HG03342 (cell line): Measurements from ENCODE around the gene LURAP1L.
A peak's percentile ranks its signal among the peaks of the same experiment; 100 is the strongest.

ENCODE experiments used
- ATAC-seq: cut with Tn5 transposase; IDR thresholded peaks from one replicate; pipeline ENCODE4 v1.9.1; 2021; ENCODE audit warnings: mild to moderate bottlenecking, moderate library complexity; ENCODE audit not compliant: unreplicated experiment

LURAP1L gene

DNA sequence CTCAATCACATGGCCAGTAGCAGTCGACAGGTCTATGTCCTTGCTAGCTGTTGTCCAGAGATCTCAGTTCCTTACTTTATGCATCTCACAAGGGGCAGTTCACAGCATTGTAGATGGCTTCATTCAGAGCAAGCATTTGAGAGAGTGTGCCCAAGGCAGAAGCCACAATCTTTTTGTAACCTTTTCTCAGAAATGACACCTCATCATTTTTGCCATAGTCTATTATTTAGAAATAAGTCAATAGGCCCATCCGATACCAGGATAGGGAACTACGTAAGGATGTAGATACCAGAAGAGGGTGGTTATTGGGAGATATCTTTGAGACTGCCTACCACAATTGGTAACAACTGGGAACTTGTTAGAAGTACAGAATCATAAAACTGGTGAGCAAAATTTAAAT, 37.1 kb downstream of the LURAP1L start:
- ATAC-seq, result no peak

DNA sequence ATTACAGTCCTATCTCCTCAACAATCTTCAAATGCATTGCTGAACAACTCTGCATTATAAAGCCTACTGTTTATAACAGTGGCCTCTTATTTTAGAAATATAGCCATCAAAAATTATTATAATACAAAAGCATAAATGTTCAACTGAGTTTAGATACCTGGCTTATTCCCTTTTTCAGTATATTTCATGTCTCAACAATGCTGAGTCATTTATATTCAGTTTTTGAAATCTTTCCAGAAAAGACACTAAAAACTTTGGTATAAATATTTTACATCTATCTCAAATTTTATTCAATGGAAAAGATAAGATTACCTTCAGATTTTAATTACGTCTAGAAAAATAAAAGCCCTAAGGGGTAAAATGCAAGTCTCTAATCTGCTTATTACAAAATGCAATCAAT, 37.9 kb downstream of the LURAP1L start:
- ATAC-seq, result no peak

DNA sequence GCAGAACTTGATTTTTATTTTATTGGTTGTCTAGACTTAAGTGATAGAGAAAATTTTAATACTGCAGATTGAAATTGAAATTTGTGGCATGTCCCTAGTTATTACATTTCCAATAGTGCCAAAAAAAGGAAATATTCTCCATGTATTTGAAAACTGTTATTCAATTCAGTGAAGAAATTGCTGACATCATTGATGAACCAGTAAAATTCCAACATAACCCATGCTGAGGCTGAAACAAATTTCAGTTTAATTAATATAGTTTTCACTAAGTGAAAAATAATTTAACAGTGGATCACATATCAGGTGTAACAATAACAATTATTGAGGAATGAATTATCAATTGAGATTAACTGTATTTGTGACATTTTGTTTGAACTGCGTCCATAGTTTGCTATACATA, 38.7 kb downstream of the LURAP1L start:
- no peak for ATAC-seq

DNA sequence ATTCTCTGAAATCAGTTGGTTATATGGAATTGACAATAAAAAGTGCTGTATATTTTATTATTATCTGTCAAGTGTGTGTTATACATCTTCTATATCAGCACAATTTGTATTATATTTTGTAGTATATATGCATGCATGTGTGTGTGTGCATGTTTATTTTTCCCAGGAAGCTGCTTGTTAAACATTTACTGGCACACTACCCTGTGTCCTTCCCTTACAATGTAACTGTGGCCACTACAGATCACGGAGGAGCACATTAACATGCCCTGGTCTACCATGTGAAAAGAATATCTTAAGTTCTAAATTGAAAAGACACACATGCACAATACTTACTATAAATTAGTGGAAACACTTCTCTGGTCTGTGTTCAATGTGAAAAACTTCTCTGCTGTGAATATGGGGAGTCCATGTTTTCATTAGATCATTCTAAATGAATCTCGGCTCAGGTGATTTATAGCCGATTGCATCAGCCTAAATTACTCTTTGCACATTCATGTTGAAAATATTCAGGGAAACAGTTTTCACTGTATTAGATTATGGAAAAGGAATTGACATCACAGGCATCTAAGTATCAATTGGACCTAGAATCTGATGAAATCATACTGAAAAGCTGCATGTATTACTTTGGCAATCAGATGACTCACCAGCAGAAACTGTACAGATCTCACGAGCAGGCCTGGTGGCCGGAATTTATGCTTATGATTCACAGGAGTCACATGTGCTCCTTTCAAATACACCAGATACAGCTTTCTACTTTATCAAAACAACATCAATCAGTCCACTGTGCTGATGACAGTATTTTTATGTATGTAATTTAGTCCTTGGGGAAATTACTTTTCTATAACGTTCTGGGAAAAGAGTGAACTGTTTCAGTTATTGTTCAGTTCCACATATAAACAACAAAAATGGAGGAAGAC, 39.4 kb downstream of the LURAP1L start:
- ATAC-seq, result no peak

DNA sequence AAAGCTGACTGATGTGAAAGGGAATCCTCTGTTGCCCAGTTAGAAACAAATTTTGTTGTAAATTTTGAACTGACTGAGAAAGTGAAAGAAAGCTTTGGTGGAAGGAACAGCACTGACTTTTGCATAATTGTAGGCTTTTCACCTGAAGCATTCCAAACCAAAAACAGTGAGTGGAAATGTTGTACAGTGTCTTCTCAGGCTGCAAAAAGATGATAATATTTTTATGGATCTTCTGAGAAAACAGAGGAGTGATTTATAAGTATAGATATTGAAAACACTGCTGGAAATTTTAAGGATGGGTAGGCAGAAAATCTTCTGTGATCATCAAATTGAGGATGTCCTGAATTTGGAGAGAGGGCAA, 40.0 kb downstream of the LURAP1L start:
- ATAC-seq, result no peak

DNA sequence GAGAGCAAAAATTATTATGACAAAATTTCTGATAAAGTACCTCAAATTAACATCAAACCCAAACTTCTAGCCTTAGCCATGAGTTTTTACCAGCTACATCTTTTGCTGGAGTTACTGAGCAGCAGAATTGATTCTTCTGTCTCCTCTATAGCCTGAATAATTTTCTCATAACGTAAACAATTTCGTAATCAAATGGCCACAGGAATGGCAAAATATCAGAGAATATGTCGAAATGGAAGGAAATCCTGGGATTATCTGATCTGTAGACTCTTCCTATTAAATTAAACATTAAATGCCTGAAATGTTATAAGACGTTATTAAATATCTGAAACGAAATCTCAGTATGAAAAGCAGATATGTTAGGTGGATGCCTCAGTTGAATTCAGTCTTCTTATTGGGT, 41.1 kb downstream of the LURAP1L start:
- no peak for ATAC-seq

DNA sequence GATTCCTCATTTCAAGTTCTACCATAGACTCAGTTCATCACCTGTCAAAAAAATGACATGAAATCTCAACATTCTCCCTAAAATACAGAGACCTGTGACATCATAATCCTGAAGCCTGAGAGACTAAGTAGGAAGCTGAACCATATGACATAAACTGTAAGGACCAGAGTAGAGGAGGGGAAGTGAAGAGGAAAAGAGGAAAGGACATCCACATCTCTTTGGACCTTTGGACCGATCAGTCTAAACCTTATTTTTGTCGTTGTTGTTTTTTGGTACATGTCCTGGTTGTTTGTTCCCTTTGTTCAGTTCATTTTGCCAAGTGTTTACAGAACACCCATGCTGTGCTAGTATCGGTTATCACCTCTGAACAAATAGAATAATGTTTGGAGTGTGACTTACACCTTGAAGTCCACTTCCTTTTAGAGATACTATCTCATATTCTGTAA, 41.9 kb downstream of the LURAP1L start:
- ATAC-seq, result no peak

DNA sequence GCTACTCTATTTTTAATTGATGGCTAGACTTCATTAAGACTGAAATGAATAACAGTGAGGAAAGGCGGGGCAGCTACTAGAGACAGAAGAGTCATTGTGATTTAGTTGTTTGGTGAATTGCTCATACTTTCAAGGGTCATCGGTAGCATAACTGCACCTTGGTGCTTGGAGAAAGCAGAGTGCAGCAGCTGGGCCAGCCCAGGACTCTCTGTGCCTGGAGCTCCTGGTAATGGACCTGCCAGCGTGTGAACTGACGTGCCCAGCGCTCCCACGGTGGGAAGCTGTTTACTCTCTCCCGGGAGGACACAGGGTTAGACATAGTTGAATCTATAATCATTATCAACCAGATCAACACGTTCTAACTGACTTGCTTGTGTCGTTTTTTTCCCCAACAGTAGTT, 42.9 kb downstream of the LURAP1L start:
- ATAC-seq, result no peak

DNA sequence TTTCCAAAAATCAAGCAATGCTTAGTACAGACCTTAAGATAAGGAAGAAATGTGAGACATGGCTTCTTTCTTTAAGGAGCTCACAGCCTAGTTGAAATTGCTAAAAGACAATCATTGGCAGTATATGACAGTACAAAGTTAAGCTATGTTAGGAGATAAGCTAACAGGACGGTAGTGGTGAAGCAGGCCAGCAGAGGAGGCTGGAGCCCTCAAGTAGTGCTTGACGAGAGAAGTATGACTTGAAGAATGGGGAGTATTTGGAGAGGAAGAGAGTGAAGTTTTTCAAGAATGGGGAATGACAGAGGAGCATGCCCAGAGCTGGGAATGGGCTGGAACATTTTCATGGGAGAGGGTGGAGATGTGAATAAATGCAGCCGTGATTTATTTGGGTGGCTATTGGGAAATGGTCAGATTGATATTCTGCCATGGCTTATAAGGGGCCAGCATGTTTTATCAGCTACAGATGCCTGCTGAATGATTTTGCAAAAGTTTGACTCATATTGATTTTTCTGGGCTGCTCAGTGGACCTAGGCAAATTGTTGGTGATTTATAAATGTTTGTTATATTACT, 43.7 kb downstream of the LURAP1L start:
- no peak for ATAC-seq

DNA sequence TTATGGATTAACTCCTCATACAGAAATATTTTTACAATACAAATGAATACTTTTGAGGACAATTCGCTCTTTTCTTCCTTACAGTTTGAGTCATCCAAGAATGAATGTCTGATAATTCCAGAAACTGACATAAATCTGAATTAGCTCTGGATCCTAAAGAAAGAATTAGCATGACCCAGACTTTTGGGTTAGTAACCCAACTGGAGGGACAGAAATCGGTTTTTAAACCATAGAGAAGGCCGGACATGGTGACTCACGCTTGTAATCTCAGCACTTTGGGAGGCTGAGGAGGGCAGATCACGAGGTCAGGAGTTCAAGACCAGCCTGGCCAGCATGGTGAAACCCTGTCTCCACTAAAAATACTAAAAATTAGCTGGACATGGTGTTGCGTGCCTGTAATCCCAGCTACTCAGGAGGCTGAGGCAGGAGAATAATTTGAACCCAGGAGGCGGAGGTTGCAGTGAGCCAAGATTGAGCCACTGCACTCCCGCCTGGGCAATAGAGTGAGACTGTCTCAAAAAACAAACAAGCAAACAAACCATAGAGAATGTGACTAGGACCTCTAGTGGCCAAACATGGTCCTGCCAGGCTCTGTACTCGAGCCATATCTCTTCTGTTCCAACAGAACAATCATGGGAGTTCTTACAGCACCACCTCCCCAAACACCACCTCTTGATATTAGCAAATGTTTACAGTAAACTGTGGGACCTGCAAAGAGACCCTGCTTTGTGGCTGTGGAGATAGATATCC, 44.8 kb downstream of the LURAP1L start:
- peak; percentile 59 for ATAC-seq

DNA sequence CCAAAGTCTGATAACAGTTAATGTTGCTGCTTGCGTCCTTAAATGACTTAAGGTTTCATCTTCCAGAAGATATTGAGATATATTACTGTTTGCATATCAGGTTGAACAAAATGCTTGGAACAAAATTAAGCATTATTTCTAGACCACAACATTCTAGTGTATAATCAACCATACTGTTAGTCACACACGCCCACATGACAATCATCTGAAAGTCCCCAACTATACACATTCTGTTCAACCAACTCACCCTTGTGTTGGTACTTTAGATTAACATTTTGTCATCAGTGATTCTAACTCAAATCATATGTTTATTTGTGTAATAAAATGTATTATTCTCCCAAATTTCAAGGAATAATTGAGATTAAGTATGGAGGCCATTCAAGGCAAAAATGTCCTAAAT, 47.3 kb downstream of the LURAP1L start:
- no peak for ATAC-seq

DNA sequence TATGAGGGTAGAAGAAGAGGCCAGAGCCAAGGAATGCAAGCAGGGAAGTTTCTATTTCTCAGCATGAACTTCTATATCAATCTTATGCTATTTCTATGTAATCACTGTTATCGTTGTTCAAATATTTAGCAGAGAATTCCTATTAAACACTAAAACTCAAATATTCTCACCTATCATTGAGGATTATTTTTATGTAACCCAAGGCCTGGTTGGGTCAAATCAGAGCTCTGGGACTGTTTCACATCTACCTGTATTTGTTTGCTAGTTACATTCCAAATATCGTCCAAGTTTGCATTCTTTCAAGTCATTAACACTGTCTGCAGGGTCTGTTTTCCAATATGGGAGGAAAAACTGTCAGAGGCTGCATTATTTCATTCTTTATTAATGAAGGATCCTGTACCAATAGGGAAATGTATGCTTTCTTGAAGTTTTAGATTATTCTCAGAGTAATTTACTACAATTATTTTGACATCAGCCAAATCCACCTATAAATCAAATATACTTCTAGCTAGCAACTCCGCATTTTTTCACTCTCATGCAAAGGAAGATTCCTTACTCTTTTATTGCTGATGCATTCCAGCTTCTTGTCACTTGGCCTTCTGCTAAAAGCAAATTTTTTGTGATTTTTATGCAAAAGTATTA, 52.2 kb downstream of the LURAP1L start:
- ATAC-seq, result no peak

DNA sequence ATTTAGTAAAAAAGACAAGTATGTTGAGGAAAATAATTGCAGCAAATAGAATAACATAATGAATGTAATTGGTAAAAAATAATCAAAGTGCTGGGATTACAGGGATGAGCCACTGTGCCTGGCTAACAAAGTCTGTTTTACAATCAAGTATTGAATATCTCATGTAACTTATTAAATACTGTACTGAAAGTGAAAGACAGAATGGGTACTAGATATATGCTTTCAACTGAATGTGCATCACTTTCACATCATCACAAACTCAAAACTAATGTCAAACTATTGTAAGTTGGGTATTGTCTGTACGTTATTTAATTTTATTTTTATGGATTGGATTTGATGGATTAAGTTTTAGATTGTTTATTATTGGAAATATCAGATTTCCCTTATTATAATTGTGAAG, 58.9 kb downstream of the LURAP1L start:
- ATAC-seq, result no peak

DNA sequence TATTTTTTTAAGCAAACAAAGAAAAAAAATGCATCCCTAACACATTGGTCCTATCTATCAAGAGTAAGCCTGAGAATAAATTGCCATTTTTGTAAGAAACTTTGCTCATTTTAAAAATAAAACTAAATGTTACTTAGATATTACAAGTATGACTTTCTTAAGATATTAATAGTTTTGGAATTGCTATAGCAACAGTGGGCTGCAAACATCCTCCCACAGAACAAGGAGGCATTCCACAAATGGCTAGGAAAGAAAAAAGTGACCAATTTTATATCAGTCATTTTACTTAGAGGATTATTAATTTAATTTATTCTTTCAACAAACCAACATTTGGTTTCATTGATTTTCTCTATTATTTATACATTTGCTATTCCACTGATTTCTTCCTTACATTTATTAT, 63.7 kb downstream of the LURAP1L start:
- no peak for ATAC-seq

DNA sequence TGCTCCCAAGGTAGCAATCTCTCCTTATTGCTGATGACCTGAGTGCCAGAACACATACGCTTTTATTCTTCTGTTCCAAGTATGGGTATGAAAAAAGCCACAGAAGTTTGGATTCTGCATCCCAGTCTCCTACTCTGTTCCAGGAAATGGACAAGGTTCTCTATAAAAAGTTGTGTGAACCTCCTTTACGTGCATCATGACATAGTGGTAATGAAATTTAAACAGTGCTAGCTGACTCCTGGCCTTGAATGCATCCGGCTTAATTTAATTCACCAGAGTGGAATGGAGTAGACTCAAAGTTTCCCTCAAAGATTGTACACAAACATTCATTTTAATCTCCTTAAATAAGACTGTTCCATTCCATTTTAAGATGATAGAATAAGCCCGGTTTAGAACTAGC, 68.9 kb downstream of the LURAP1L start:
- no peak for ATAC-seq

DNA sequence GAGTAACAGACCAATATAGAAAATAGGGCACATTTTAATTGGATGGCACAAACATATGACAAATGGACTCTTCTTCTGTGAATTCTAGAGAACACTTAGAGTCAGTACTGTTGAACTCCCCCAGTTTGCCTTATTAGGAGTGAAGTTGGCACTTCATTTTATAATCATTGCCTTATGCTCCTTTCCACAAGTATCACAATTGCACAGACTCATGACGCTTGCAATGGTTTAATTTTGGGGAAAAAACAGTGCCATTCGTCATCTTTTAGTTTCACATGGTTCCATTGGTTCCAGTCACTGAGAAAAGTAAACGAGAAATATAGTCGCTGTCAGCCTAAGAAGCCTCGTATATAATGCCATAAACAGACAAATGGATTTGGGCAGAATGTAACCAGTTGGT, 71.2 kb downstream of the LURAP1L start:
- ATAC-seq, result no peak

DNA sequence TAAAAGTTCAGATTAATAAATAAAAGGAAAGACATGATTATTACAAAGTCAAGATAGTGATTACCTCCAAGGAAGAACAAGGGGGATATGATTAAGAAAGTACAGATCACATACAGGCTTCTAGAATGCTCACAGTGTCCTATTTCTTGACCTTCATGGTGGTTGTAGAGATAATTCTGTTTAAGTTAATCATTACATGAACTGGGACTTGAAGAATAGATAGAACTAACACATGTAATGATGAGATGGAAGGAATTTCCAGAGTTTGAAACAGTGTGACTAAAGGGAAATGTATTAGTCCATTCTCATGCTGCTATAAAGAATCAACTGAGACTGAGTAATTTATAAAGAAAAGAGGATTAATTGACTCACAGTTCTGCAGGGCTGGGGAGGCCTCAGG, 72.7 kb downstream of the LURAP1L start:
- no peak for ATAC-seq

DNA sequence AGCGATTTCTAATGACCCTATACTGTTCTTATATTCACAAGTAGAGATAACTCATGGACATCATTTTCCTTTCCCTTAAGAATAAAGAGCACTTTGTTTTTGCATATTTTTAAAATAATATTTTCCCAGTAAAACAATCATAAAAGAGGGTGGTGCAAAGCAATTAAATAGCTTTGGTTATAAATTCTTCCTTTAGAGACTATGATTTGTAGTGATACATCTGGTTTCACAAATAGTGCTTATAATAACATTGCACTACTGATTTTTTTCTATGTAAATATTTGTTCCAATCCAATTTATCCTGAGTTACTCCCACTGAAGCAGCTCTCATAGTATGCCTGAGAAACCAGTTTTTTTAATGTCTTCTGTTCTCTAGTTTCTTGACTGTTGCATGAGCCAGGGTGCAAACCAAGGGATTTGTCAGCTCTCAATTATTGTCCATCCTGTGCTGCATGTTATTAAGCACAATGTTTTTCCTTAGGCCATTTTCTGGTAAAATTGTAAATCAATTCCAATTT, 74.7 kb downstream of the LURAP1L start:
- no peak for ATAC-seq

DNA sequence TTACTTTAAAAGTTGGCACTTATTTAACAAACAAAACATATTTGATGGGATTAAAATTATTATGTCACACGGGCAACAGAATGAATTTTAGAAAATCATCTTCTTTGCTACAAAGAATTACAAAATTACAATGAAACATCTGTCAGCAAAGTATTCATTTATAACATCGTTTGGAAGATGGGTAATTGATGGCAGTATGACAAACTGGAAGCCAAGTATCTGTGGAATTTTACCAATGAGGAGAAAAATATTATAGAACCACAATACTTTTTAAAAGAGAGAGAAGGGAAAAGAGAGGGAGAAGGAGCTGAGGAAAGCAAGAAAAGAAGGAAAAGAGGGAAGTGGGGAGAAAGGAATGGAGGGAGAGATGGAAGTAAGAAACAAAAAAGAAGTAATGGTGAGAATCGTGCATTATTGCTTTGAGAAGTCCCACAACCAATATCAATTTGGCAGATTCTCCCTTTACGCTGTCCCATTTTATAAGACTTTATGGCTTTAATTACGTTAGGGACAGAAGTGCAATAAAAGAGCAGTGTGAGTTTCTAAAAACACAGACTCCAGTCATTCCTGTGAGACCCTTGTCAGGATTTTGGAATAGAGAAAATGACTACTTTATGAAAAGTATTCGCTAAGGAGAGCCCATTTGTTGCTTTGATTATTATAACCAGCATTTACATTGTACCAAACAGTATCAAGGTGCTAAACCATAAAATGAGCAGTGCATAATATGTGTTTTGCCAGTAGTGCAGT, 76.7 kb downstream of the LURAP1L start:
- no peak for ATAC-seq

DNA sequence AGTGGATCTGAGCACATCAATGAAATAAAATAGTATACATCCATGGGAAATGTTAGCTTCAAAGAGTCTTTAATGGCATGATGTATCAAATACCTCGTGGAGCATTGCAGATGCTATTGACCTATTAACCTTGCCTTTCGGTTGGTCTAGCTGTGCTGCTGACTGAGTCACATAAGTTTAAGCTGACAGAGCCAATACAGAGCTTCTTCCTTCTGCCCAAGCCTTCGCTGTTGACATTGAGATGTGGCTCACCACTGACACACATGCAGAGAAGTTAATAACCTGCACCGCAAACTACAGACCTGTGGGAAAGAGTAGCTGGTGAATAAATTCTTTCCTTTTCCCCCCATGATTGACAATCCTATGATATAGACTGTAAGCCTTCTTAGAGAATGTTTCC, 78.2 kb downstream of the LURAP1L start:
- no peak for ATAC-seq

DNA sequence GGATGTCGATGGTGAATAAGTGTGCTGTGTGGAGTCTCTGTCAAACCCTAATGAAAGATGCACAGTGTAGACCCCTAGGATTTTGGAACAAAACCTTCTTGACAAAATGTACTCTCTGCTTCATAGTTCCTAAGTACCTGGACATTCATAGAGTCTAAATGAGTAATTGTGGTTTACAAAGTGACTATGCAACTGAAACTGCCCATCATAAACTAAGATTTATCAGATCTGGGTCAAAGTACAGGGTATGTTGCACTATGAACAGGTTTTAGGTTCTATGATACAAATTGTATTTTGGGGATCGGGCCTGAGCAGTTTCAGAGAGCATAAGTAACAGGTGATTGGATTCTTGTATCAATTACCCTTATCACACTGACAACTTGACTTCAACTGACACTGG, 79.4 kb downstream of the LURAP1L start:
- no peak for ATAC-seq
